ENCODE results near the gene SLC34A3. TPM values are rescaled to one million over a fixed set of nuclear protein-coding genes. Genes with fewer than 3 reads are reported as not detected.

SLC34A3 gene
- not detected for total RNA-seq

- TF ChIP-seq POLR2A (IDR thresholded peaks at IDR 0.05), result no peak
- TF ChIP-seq CTCF (IDR thresholded peaks at IDR 0.05), result no peak
- no peak for TF ChIP-seq POLR2AphosphoS5 (IDR thresholded peaks at IDR 0.05)
- no peak for TF ChIP-seq EP300 (IDR thresholded peaks at IDR 0.05)
- Histone ChIP-seq H3K27ac (no peak within 1 kb of the TSS), H3K27me3 (peaks cover 90% of the 10 kb centered on the region), H3K4me3 (no peak within 1 kb of the TSS), H3K4me1 (peaks cover 0 to 20% (median 6%) of the 10 kb centered on the region in 3 donors), H3K36me3 (no peaks in the 10 kb centered on the region), H3K9me3 (no peaks in the 10 kb centered on the region)
- WGBS, 2 donors (ENCODE audit: low coverage in 1 of 2), result no CpG with 5 or more reads among the region's 14 CpGs
- no peak for ATAC-seq
These were observed at the start of gene SLC34A3 for GRCh38 chr9:137230705-137231371. Gene SLC34A3 (plus strand): TSS chr9:137230901. CDS start chr9:137231703, 802 bp downstream.

GRCh38 chr9:137181680-137182079 lies 49.0 kb upstream of the SLC34A3 start:
- H3K4me3 ChIP-seq, result no peak overlapping the region
- WGBS, 2 donors (ENCODE audit: low coverage in 1 of 2), result 96% methylated on average over 9 of the region's 22 CpGs; no CpG with 5 or more reads in 1 of the 2 donors
- peaks cover 0 to 21% (median 10%) of the 10 kb centered on the region in 3 donors for H3K4me1 ChIP-seq
- H3K36me3 ChIP-seq, result peaks cover 0 to 99% of the 10 kb centered on the region in 2 donors
- H3K9me3 ChIP-seq, result no peaks in the 10 kb centered on the region
- no peak for TF ChIP-seq POLR2AphosphoS5 (IDR thresholded peaks at IDR 0.05)
- no peak for TF ChIP-seq EP300 (IDR thresholded peaks at IDR 0.05)
- no peak for TF ChIP-seq POLR2A (IDR thresholded peaks at IDR 0.05)
- no peak for TF ChIP-seq CTCF (IDR thresholded peaks at IDR 0.05)
- H3K27me3 ChIP-seq, result no peaks in the 10 kb centered on the region
- no peak overlapping the region for H3K27ac ChIP-seq
- ATAC-seq, result no peak

GRCh38 chr9:137182836-137183235 lies 47.9 kb upstream of the SLC34A3 start:
- H3K4me1 ChIP-seq, result peaks cover 0 to 33% (median 21%) of the 10 kb centered on the region in 3 donors
- H3K9me3 ChIP-seq, result no peaks in the 10 kb centered on the region
- H3K27ac ChIP-seq, result no peak overlapping the region
- 96% methylated on average over 4 of the region's 17 CpGs; no CpG with 5 or more reads in 1 of the 2 donors for WGBS, 2 donors (ENCODE audit: low coverage in 1 of 2)
- H3K36me3 ChIP-seq, result peaks cover 0 to 88% of the 10 kb centered on the region in 2 donors
- ATAC-seq, result no peak
- H3K4me3 ChIP-seq, result no peak overlapping the region
- H3K27me3 ChIP-seq, result no peaks in the 10 kb centered on the region
- TF ChIP-seq CTCF (IDR thresholded peaks at IDR 0.05) (no peak), EP300 (IDR thresholded peaks at IDR 0.05) (no peak), POLR2A (IDR thresholded peaks at IDR 0.05) (no peak), POLR2AphosphoS5 (IDR thresholded peaks at IDR 0.05) (no peak)

DNA sequence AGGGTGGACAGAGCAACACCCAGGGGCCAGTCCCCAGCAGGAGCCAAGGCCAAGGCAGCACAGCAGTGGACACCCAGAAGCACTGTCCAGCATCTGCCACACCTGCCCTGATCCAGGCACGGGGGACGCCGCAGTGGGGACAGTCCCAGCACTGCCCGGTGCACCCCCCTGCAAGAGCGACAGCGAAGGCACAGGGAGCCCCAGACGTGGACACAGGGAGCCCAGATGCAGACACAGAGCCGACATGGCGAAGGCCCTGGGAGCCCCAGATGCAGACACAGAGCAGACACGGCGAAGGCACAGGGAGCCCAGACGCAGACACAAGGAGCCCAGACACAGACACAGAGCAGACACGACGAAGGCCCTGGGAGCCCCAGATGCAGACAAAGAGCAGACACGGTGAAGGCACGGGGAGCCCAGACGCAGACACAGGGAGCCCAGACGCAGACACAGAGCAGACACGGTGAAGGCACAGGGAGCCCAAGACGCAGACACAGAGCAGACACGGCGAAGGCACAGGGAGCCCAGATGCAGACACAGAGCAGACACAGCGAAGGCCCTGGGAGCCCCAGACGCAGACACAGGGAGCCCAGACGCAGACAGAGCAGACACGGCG lies 46.6 kb upstream of the SLC34A3 start:
- Histone ChIP-seq H3K36me3 (peaks cover 0 to 75% of the 10 kb centered on the region in 2 donors), H3K9me3 (no peaks in the 10 kb centered on the region), H3K4me1 (peaks cover 0 to 39% (median 22%) of the 10 kb centered on the region in 3 donors), H3K4me3 (no peak overlapping the region), H3K27ac (no peak overlapping the region), H3K27me3 (no peaks in the 10 kb centered on the region)
- ATAC-seq, result no peak
- TF ChIP-seq CTCF (IDR thresholded peaks at IDR 0.05) (no peak), POLR2AphosphoS5 (IDR thresholded peaks at IDR 0.05) (no peak), POLR2A (IDR thresholded peaks at IDR 0.05) (no peak), EP300 (IDR thresholded peaks at IDR 0.05) (no peak)
- 86% methylated on average over 20 of the region's 27 CpGs; no CpG with 5 or more reads in 1 of the 2 donors for WGBS, 2 donors (ENCODE audit: low coverage in 1 of 2)
